Subcutaneous adipose tissue (tissue), 4 donors: Measurements from ENCODE around the gene NTF3. TPM values are rescaled to one million over a fixed set of nuclear protein-coding genes. Genes with fewer than 3 reads are reported as not detected.

Experiments
- CTCF ChIP-seq: fragments of 450-650 bp; IDR thresholded peaks from one replicate; pipeline ENCODE4 v1.5.1; 2016; ENCODE audit warnings: low read depth, mild to moderate bottlenecking, control low read depth, antibody characterized with exemption, moderate library complexity
- total RNA-seq, 4 donors: library from RNA; depleted of rRNA; stranded (reverse); fragments of >200 nt; gene quantifications; one replicate each; pipeline ENCODE4 v1.1.0, GENCODE V29; 2016

Gene NTF3
- total RNA-seq, 4 donors from 2014 or later, result not detected

- no peak for TF ChIP-seq CTCF
Measured at GRCh38 chr12:5433081-5433844, 1.4 kb downstream of the NTF3 start.

- TF ChIP-seq CTCF, result no peak
Measured at GRCh38 chr12:5433845-5434646, 2.1 kb downstream of the NTF3 start.

GRCh38 chr12:5434647-5435560 is 3.0 kb downstream of the NTF3 start:
- no peak for TF ChIP-seq CTCF

GRCh38 chr12:5437182-5437583 is 5.3 kb downstream of the NTF3 start:
- TF ChIP-seq CTCF, result no peak

GRCh38 chr12:5437589-5437988 is 5.7 kb downstream of the NTF3 start:
- no peak for TF ChIP-seq CTCF

GRCh38 chr12:5438671-5439200 is 6.8 kb downstream of the NTF3 start:
- TF ChIP-seq CTCF, result no peak
